GM23248 (cell line): ENCODE results near the gene KLKB1. TPM values are rescaled to one million over a fixed set of nuclear protein-coding genes. Genes with fewer than 3 reads are reported as not detected.

Source experiments
- DNase-seq: peaks from one replicate; pipeline ENCODE4 v3.0.0-alpha.2; 2015
- H2AFZ ChIP-seq: fragments of 200-600 bp; sonication (generic); 2 replicates; pipeline ENCODE4 v1.6.1; 2016; ENCODE audit warnings: antibody characterized with exemption
- H3F3A ChIP-seq: fragments of 200-600 bp; sonication (generic); 2 replicates; pipeline ENCODE4 v1.6.1; 2016; ENCODE audit warnings: mild to moderate bottlenecking, antibody characterized with exemption, mixed run types; ENCODE audit not compliant: insufficient read depth
- H3K27ac ChIP-seq: fragments of 200-600 bp; sonication (generic); 2 replicates; pipeline ENCODE4 v1.5.1; 2016; ENCODE audit warnings: mild to moderate bottlenecking
- H3K27me3 ChIP-seq: fragments of 200-600 bp; sonication (generic); replicated peaks from 2 replicates; pipeline ENCODE4 v1.6.1; 2016; ENCODE audit warnings: mild to moderate bottlenecking; ENCODE audit not compliant: insufficient read depth
- H3K36me3 ChIP-seq: fragments of 200-600 bp; sonication (generic); 2 replicates; pipeline ENCODE4 v1.6.1; 2016; ENCODE audit warnings: low read depth, mild to moderate bottlenecking
- H3K4me1 ChIP-seq: fragments of 200-600 bp; sonication (generic); 2 replicates; pipeline ENCODE4 v1.6.1; 2016; ENCODE audit warnings: mild to moderate bottlenecking; ENCODE audit not compliant: insufficient read depth
- H3K4me2 ChIP-seq: fragments of 200-600 bp; sonication (generic); one replicate; pipeline ENCODE4 v1.6.1; 2016; ENCODE audit warnings: mild to moderate bottlenecking; ENCODE audit not compliant: unreplicated experiment
- H3K4me3 ChIP-seq: fragments of 200-600 bp; sonication (generic); 2 replicates; pipeline ENCODE4 v1.5.1; 2016; ENCODE audit warnings: mild to moderate bottlenecking
- H3K79me2 ChIP-seq: fragments of 200-600 bp; sonication (generic); 2 replicates; pipeline ENCODE4 v1.6.1; 2016; ENCODE audit warnings: mild to moderate bottlenecking; ENCODE audit not compliant: insufficient read depth
- H3K9ac ChIP-seq: fragments of 200-600 bp; sonication (generic); 2 replicates; pipeline ENCODE4 v1.6.1; 2016; ENCODE audit warnings: mild to moderate bottlenecking
- H3K9me2 ChIP-seq: fragments of 200-600 bp; sonication (generic); 2 replicates; pipeline ENCODE4 v1.6.1; 2016; ENCODE audit warnings: mixed run types, mild to moderate bottlenecking, moderate library complexity; ENCODE audit not compliant: insufficient read depth
- H3K9me3 ChIP-seq: fragments of 200-600 bp; sonication (generic); one replicate; pipeline ENCODE4 v1.6.1; 2017; ENCODE audit warnings: low read depth
- H4K20me1 ChIP-seq: fragments of 200-600 bp; sonication (generic); 2 replicates; pipeline ENCODE4 v1.6.0; 2016; ENCODE audit not compliant: insufficient read depth
- EZH2 ChIP-seq: fragments of 200-600 bp; sonication (generic); IDR thresholded peaks from 2 replicates; pipeline ENCODE4 v1.6.1; 2018; ENCODE audit warnings: antibody characterized with exemption, mild to moderate bottlenecking; ENCODE audit not compliant: insufficient read depth, poor library complexity, severe bottlenecking
- EZH2phosphoT487 ChIP-seq: fragments of 200-600 bp; sonication (generic); IDR thresholded peaks from 2 replicates; pipeline ENCODE4 v1.6.1; 2018; ENCODE audit warnings: antibody characterized with exemption, moderate library complexity, mild to moderate bottlenecking, low read depth; ENCODE audit not compliant: insufficient read depth
- WGBS, 2 experiments: methylation state at CpG; one replicate each; pipeline ENCODE4 v1.1.6; 2015 to 2017; ENCODE audit warnings: low lambda C conversion rate in 2 of 2, low coverage in 1 of 2; ENCODE audit errors: missing lambda C conversion rate in 2 of 2; 5-methylcytosine and 5-hydroxymethylcytosine counted together
- in situ Hi-C: fragments of 300-500 bp; cut with MboI; formaldehyde crosslinking; loops from 2 replicates; pipeline ENCODE4 v1.15.0; 2020
- polyA plus RNA-seq: library from polyadenylated mRNA; unstranded; fragments of >200 nt; fragmentation: Nextera tagmentation; extraction: Ambion mirVana; gene quantifications from 2 replicates; pipeline ENCODE4 v1.2.1, GENCODE V29; 2016
- total RNA-seq: library from RNA; depleted of rRNA; stranded (reverse); fragments of >200 nt; shearing (Covaris generic); gene quantifications from 2 replicates; pipeline ENCODE4 v1.2.3, GENCODE V29; 2014

Gene KLKB1
- total and polyA plus RNA-seq, 2 experiments from 2014 or later, result not detected

GRCh38 chr4:186291256-186291890 is 64.1 kb downstream of the KLKB1 start:
- TF ChIP-seq EZH2phosphoT487, result no peak
- TF ChIP-seq EZH2, result no peak
- Histone ChIP-seq H3K27me3 (0 out of 2 replicates have a peak, but pooled peaks cover 5% of the 10 kb centered on the region), H3K9me3 (no peaks in the 10 kb centered on the region), H3K4me3 (no peak overlapping the region), H3K36me3 (no peaks in the 10 kb centered on the region), H3K79me2 (no peaks in the 10 kb centered on the region), H3F3A (no peaks in the 10 kb centered on the region), H3K27ac (no peak overlapping the region), H4K20me1 (no peaks in the 10 kb centered on the region), H3K9ac (no peak overlapping the region), H2AFZ (no peak overlapping the region), H3K4me2 (no peak overlapping the region), H3K9me2 (no peaks in the 10 kb centered on the region), H3K4me1 (no peaks in the 10 kb centered on the region)
- in situ Hi-C loops, result loop anchor here (10.0 kb wide), 1 partner anchor 293 kb away; no protein-coding TSS in a partner anchor
- whole genome bisulfite sequencing, 2 experiments, result 35 to 37% methylated on average over 10 of the region's 10 CpGs
- no peak for DNase-seq

GRCh38 chr4:186294160-186294559 is 66.9 kb downstream of the KLKB1 start:
- Histone ChIP-seq H3K9ac (no peak overlapping the region), H3K79me2 (no peaks in the 10 kb centered on the region), H3K9me3 (no peaks in the 10 kb centered on the region), H3K36me3 (no peaks in the 10 kb centered on the region), H3F3A (no peaks in the 10 kb centered on the region), H3K4me1 (no peaks in the 10 kb centered on the region), H4K20me1 (no peaks in the 10 kb centered on the region), H3K4me3 (no peak overlapping the region), H3K9me2 (no peaks in the 10 kb centered on the region), H3K4me2 (no peak overlapping the region), H3K27me3 (peaks cover 11% of the 10 kb centered on the region; the same call in 1 of the 2 replicates), H3K27ac (no peak overlapping the region), H2AFZ (no peak overlapping the region)
- WGBS, 2 experiments, result 63 to 64% methylated on average over 9 of the region's 9 CpGs
- TF ChIP-seq EZH2phosphoT487, result no peak
- DNase-seq, result no peak
- in situ Hi-C loops, result loop anchor here (10.0 kb wide), 1 partner anchor 291 kb away; no protein-coding TSS in a partner anchor

- H3K4me1 ChIP-seq, result no peaks in the 10 kb centered on the region
- no peak for DNase-seq
- no peak overlapping the region for H2AFZ ChIP-seq
- H3K79me2 ChIP-seq, result no peaks in the 10 kb centered on the region
- no peaks in the 10 kb centered on the region for H4K20me1 ChIP-seq
- no peak overlapping the region for H3K4me2 ChIP-seq
- no peak overlapping the region for H3K4me3 ChIP-seq
- no peaks in the 10 kb centered on the region for H3K9me2 ChIP-seq
- H3F3A ChIP-seq, result no peaks in the 10 kb centered on the region
- no peak overlapping the region for H3K27ac ChIP-seq
- TF ChIP-seq EZH2 (no peak), EZH2phosphoT487 (no peak)
- 44 to 48% methylated on average over 4 of the region's 4 CpGs for WGBS, 2 experiments
- H3K27me3 ChIP-seq, result peaks cover 27% of the 10 kb centered on the region
- H3K9ac ChIP-seq, result no peak overlapping the region
- H3K9me3 ChIP-seq, result no peaks in the 10 kb centered on the region
- in situ Hi-C loops, result loop anchor here (10.0 kb wide), 1 partner anchor 288 kb away; no protein-coding TSS in a partner anchor
- no peaks in the 10 kb centered on the region for H3K36me3 ChIP-seq
Measured at GRCh38 chr4:186296481-186296880, 69.2 kb downstream of the KLKB1 start.

- TF ChIP-seq EZH2 (no peak), EZH2phosphoT487 (no peak)
- no peak overlapping the region for H3K9ac ChIP-seq
- H3K36me3 ChIP-seq, result no peaks in the 10 kb centered on the region
- no peaks in the 10 kb centered on the region for H3K79me2 ChIP-seq
- H3K4me1 ChIP-seq, result no peaks in the 10 kb centered on the region
- peaks cover 30% of the 10 kb centered on the region for H3K27me3 ChIP-seq
- in situ Hi-C loops, result loop anchor here (10.0 kb wide), 1 partner anchor 288 kb away; no protein-coding TSS in a partner anchor
- no peaks in the 10 kb centered on the region for H3K9me2 ChIP-seq
- 18 to 19% methylated on average over 20 to 21 of the region's 21 CpGs for WGBS, 2 experiments
- peak; percentile 60 for DNase-seq
- H4K20me1 ChIP-seq, result no peaks in the 10 kb centered on the region
- H3K4me2 ChIP-seq, result no peak overlapping the region
- no peaks in the 10 kb centered on the region for H3F3A ChIP-seq
- no peak overlapping the region for H3K4me3 ChIP-seq
- H2AFZ ChIP-seq, result no peak overlapping the region
- H3K27ac ChIP-seq, result no peak overlapping the region
- H3K9me3 ChIP-seq, result no peaks in the 10 kb centered on the region
Measured at GRCh38 chr4:186297013-186297645, 69.8 kb downstream of the KLKB1 start.
